Measurements from ENCODE around the gene CACNA1F. TPM values are rescaled to one million over a fixed set of nuclear protein-coding genes. Genes with fewer than 3 reads are reported as not detected.

Gene CACNA1F
- total RNA-seq, 1 experiment from 2014 or later: not detected

DNA sequence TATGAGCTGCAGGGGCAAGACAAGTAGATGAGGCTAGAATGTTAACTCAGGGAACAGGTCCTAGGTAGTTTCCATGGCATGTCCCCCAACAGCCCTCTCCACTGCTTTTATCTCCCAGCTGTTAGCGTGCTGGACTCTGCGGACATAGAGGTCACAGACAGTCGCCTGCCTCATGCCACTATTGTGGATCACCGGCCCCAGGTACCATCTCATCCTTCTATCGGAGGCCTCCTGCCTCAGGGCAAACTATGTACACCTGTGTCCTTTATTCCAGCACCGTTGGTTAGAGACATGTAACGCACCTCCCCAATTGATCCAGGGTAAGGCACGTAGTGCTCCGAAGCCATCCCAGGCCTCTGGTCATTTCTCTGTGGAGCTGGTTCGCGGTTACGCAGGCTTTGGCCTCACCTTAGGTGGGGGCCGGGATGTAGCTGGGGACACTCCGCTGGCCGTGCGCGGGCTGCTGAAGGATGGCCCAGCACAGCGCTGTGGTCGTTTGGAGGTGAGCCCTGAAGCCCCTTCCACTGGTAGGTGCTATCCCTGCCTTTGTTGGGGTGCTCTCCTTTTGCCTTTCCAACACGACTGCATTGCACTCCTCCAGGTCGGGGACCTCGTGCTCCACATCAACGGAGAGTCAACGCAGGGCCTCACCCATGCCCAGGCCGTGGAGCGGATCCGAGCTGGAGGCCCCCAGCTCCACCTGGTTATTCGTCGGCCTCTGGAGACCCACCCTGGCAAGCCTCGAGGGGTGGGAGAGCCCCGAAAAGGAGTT is 68.4 kb downstream of the CACNA1F start:
- TF ChIP-seq CTCF (conservative IDR thresholded peaks at IDR 0.05) (no peak), EZH2 (IDR thresholded peaks at IDR 0.05; ENCODE audit: low read depth) (no peak)
- no peak overlapping the region for H3K4me3 ChIP-seq
- intact Hi-C loops (cut with micrococcal nuclease; ENCODE audit: unreplicated experiment): no loop called here
- H4K20me1 ChIP-seq (ENCODE audit: insufficient read depth): no peaks in the 10 kb centered on the region
- no peaks in the 10 kb centered on the region for H3K27me3 ChIP-seq (ENCODE audit: insufficient read depth, low read depth)
- no peak overlapping the region for H2AFZ ChIP-seq
- H3K79me2 ChIP-seq (ENCODE audit: low read depth): no peaks in the 10 kb centered on the region
- no peak overlapping the region for H3K27ac ChIP-seq
- H3F3A ChIP-seq (ENCODE audit: insufficient read depth, low read depth): no peaks in the 10 kb centered on the region
- H3K36me3 ChIP-seq (ENCODE audit: low read depth): no peaks in the 10 kb centered on the region
- no peaks in the 10 kb centered on the region for H3K9me3 ChIP-seq (ENCODE audit: insufficient read depth, low read depth)
- H3K9me2 ChIP-seq (ENCODE audit: insufficient read depth): no peaks in the 10 kb centered on the region
- POLR2A ChIA-PET (ENCODE audit: unreplicated experiment): no interaction called here
- no peak overlapping the region for H3K4me2 ChIP-seq
- H3K4me1 ChIP-seq (replicated peaks; ENCODE audit: insufficient read depth): no peaks in the 10 kb centered on the region
- no peak for DNase-seq
- BruUV-seq (replicated peaks): no TSS peak
- CTCF ChIA-PET: no interaction called here

- Histone ChIP-seq H3K4me3 (peak overlapping the region; percentile 43; the same call in 1 of the 2 replicates), H3K79me2 (ENCODE audit: low read depth) (no peaks in the 10 kb centered on the region), H2AFZ (0 out of 2 replicates have a peak overlapping the region, but pooled peaks have one; percentile 52), H3K9me3 (ENCODE audit: insufficient read depth, low read depth) (no peaks in the 10 kb centered on the region), H3K27ac (0 out of 2 replicates have a peak overlapping the region, but pooled peaks have one; percentile 41), H3F3A (ENCODE audit: insufficient read depth, low read depth) (no peaks in the 10 kb centered on the region), H4K20me1 (ENCODE audit: insufficient read depth) (no peaks in the 10 kb centered on the region), H3K4me2 (peak overlapping the region; percentile 54; the same call in 1 of the 2 replicates), H3K9me2 (ENCODE audit: insufficient read depth) (no peaks in the 10 kb centered on the region), H3K4me1 (replicated peaks; ENCODE audit: insufficient read depth) (no peaks in the 10 kb centered on the region), H3K36me3 (ENCODE audit: low read depth) (no peaks in the 10 kb centered on the region), H3K27me3 (ENCODE audit: insufficient read depth, low read depth) (no peaks in the 10 kb centered on the region)
- BruUV-seq (replicated peaks): no TSS peak
- CTCF ChIA-PET: no interaction called here
- intact Hi-C loops (cut with micrococcal nuclease; ENCODE audit: unreplicated experiment): no loop called here
- POLR2A ChIA-PET (ENCODE audit: unreplicated experiment): no interaction called here
- DNase-seq: peak; percentile 42 to 77
- TF ChIP-seq CTCF (conservative IDR thresholded peaks at IDR 0.05) (0 out of 2 replicates have a peak, but pooled peaks have one; percentile 45), EZH2 (IDR thresholded peaks at IDR 0.05; ENCODE audit: low read depth) (no peak)
These were observed 69.4 kb downstream of the CACNA1F start for GRCh38 chrX:49163555-49164419.

DNA sequence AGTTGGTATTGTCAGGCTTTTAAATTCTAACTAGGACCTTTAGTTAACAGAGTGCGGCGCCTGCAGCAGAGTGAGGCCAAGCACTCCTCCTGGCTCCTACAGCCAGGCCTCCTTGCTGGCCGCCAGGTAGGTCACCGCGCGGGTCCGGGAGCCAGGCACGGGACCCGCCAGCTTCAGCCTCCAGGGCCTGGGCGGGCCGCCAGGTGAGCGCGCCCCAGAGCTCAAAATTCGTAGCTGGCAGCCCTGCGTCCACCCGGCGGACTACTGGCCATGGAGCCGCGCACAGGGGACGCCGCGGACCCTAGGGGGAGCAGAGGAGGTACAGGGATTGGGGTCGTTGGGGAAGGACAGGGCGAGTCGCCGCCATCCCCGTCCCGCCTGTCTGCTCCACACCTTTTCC is 70.5 kb downstream of the CACNA1F start, which contains the start of gene MAGIX:
Gene MAGIX, plus strand, starts transcription at position 139 of the 400 bp plus-strand sequence. Its CDS starts 132 bp downstream, at position 271.
- intact Hi-C loops (cut with micrococcal nuclease; ENCODE audit: unreplicated experiment): no loop called here
- no peaks in the 10 kb centered on the region for H3F3A ChIP-seq (ENCODE audit: insufficient read depth, low read depth)
- no peak within 1 kb of the TSS for H3K27ac ChIP-seq
- H3K79me2 ChIP-seq (ENCODE audit: low read depth): no peaks in the 10 kb centered on the region
- no peaks in the 10 kb centered on the region for H3K9me3 ChIP-seq (ENCODE audit: insufficient read depth, low read depth)
- no TSS peak for BruUV-seq (replicated peaks)
- no peak for TF ChIP-seq EZH2 (IDR thresholded peaks at IDR 0.05; ENCODE audit: low read depth)
- TF ChIP-seq CTCF (conservative IDR thresholded peaks at IDR 0.05): no peak
- no peaks in the 10 kb centered on the region for H3K27me3 ChIP-seq (ENCODE audit: insufficient read depth, low read depth)
- H4K20me1 ChIP-seq (ENCODE audit: insufficient read depth): no peaks in the 10 kb centered on the region
- H3K4me2 ChIP-seq: peak within 1 kb of the TSS; percentile 54; the same call in 1 of the 2 replicates
- POLR2A ChIA-PET (ENCODE audit: unreplicated experiment): interaction anchor here (0.6 kb wide), 1 partner anchor 10 kb away, joined by 5 read pairs; no protein-coding TSS in a partner anchor
- no peaks in the 10 kb centered on the region for H3K4me1 ChIP-seq (replicated peaks; ENCODE audit: insufficient read depth)
- H3K9me2 ChIP-seq (ENCODE audit: insufficient read depth): no peaks in the 10 kb centered on the region
- no peaks in the 10 kb centered on the region for H3K36me3 ChIP-seq (ENCODE audit: low read depth)
- H2AFZ ChIP-seq: no peak within 1 kb of the TSS
- CTCF ChIA-PET: no interaction called here
- peak within 1 kb of the TSS; percentile 43; the same call in 1 of the 2 replicates for H3K4me3 ChIP-seq
- DNase-seq: no peak
